IMR-90 (cell line): ENCODE results near the gene SUN1. TPM values are rescaled to one million over a fixed set of nuclear protein-coding genes. Genes with fewer than 3 reads are reported as not detected.

ENCODE experiments used
- ATAC-seq: fragments of 200-7000 bp; cut with Tn5 transposase; 2 replicates; pipeline ENCODE4 v1.9.1; 2020; ENCODE audit warnings: low read depth, mild to moderate bottlenecking, moderate library complexity
- BruUV-seq: library from RNA; stranded (reverse); fragments of 400-500 nt; replicated peaks from 2 replicates; lab custom pipeline; 2021; lab: Mats Ljungman, UMichigan
- CTCF ChIA-PET: fragments of 300-600 bp; formaldehyde crosslinking; extraction: SDS; loops from one replicate; lab custom pipeline; 2021; ENCODE audit warnings: antibody characterized with exemption; lab: Yijun Ruan, JAX
- POLR2A ChIA-PET: fragments of 300-600 bp; sonication (Branson Sonifier 250); formaldehyde crosslinking; loops from one replicate; lab custom pipeline; 2022; ENCODE audit warnings: antibody characterized with exemption; ENCODE audit not compliant: unreplicated experiment; lab: Charles Lee
- DNase-seq: peaks from one replicate; pipeline ENCODE4 v3.0.0; 2013
- H2AFZ ChIP-seq: replicated peaks from 2 replicates; pipeline ENCODE3; 2013; ENCODE audit warnings: low read length, mild to moderate bottlenecking; ENCODE audit not compliant: poor library complexity
- H2AK5ac ChIP-seq: 2 replicates; pipeline ENCODE4 v1.6.1; 2013; ENCODE audit warnings: low read depth, low read length, inconsistent platforms
- H2AK9ac ChIP-seq: replicated peaks from 2 replicates; pipeline ENCODE3; 2013; ENCODE audit warnings: mild to moderate bottlenecking, low read depth, low read length, moderate library complexity; ENCODE audit not compliant: poor library complexity
- H2BK120ac ChIP-seq: 2 replicates; pipeline ENCODE4 v1.6.1; 2013; ENCODE audit warnings: low read depth, low read length, inconsistent platforms
- H2BK15ac ChIP-seq: 3 replicates; pipeline ENCODE4 v1.6.1; 2013; ENCODE audit warnings: low read depth, low read length, inconsistent platforms
- H2BK20ac ChIP-seq: 2 replicates; pipeline ENCODE4 v1.6.1; 2013; ENCODE audit warnings: low read depth, mild to moderate bottlenecking, inconsistent platforms, low read length, moderate library complexity
- H2BK5ac ChIP-seq: 2 replicates; pipeline ENCODE4 v1.6.1; 2013; ENCODE audit warnings: mild to moderate bottlenecking, low read depth, low read length, inconsistent platforms; ENCODE audit not compliant: poor library complexity, severe bottlenecking
- H3K14ac ChIP-seq: replicated peaks from 2 replicates; pipeline ENCODE4 v1.6.1; 2013; ENCODE audit warnings: low read depth, low read length, inconsistent platforms
- H3K18ac ChIP-seq: 2 replicates; pipeline ENCODE4 v1.6.1; 2013; ENCODE audit warnings: low read depth, low read length, control low read depth
- H3K23ac ChIP-seq: 2 replicates; pipeline ENCODE4 v1.6.1; 2013; ENCODE audit warnings: low read depth, low read length, inconsistent platforms
- H3K27ac ChIP-seq: 2 replicates; pipeline ENCODE4 v1.5.1; 2013; ENCODE audit warnings: mild to moderate bottlenecking, control low read depth, low read length; ENCODE audit not compliant: insufficient read depth
- H3K27me3 ChIP-seq: 2 replicates; pipeline ENCODE4 v1.6.1; 2013; ENCODE audit warnings: low read length; ENCODE audit not compliant: control insufficient read depth, insufficient read depth
- H3K36me3 ChIP-seq: 2 replicates; pipeline ENCODE4 v1.6.1; 2013; ENCODE audit warnings: low read length, mixed read lengths; ENCODE audit not compliant: control insufficient read depth, insufficient read depth
- H3K4ac ChIP-seq: 2 replicates; pipeline ENCODE4 v1.6.1; 2013; ENCODE audit warnings: low read depth, low read length, inconsistent platforms
- H3K4me1 ChIP-seq: 2 replicates; pipeline ENCODE4 v1.6.1; 2013; ENCODE audit warnings: low read length, mixed read lengths; ENCODE audit not compliant: control insufficient read depth, insufficient read depth
- H3K4me2 ChIP-seq: 2 replicates; pipeline ENCODE4 v1.6.1; 2013; ENCODE audit warnings: low read depth, mild to moderate bottlenecking, control low read depth, low read length, moderate library complexity
- H3K4me3 ChIP-seq: 2 replicates; pipeline ENCODE4 v1.5.1; 2013; ENCODE audit warnings: low read depth, mild to moderate bottlenecking, control low read depth, low read length, moderate library complexity; ENCODE audit not compliant: insufficient read depth
- H3K56ac ChIP-seq: 2 replicates; pipeline ENCODE4 v1.6.1; 2013; ENCODE audit warnings: low read length, inconsistent platforms; ENCODE audit not compliant: insufficient read depth; ENCODE audit errors: extremely low read depth
- H3K79me1 ChIP-seq, 2 experiments: 2 replicates each; pipeline ENCODE4 v1.6.1; 2013; ENCODE audit warnings: low read length in 2 of 2, inconsistent platforms in 1 of 2, low read depth in 1 of 2
- H3K9ac ChIP-seq: 2 replicates; pipeline ENCODE4 v1.6.1; 2013; ENCODE audit warnings: low read depth, low read length, control low read depth
- H3K9me1 ChIP-seq: 2 replicates; pipeline ENCODE4 v1.6.1; 2013; ENCODE audit warnings: low read length, inconsistent platforms; ENCODE audit not compliant: insufficient read depth
- H3K9me3 ChIP-seq: 2 replicates; pipeline ENCODE4 v1.6.1; 2013; ENCODE audit warnings: low read length; ENCODE audit not compliant: control insufficient read depth, insufficient read depth
- H4K20me1 ChIP-seq: 2 replicates; pipeline ENCODE4 v1.6.1; 2013; ENCODE audit warnings: low read length, inconsistent platforms; ENCODE audit not compliant: insufficient read depth
- H4K5ac ChIP-seq: 2 replicates; pipeline ENCODE4 v1.6.1; 2013; ENCODE audit warnings: mild to moderate bottlenecking, low read depth, low read length, control low read depth
- H4K8ac ChIP-seq, 2 experiments: 2 replicates each; pipeline ENCODE4 v1.6.1; 2013; ENCODE audit warnings: low read depth in 2 of 2, low read length in 2 of 2, control low read depth in 1 of 2, inconsistent platforms in 1 of 2
- H4K91ac ChIP-seq: 2 replicates; pipeline ENCODE4 v1.6.1; 2013; ENCODE audit warnings: low read depth, low read length, inconsistent platforms; ENCODE audit not compliant: insufficient read depth
- CEBPB ChIP-seq: IDR thresholded peaks from 2 replicates; pipeline ENCODE4 v1.6.1; 2012; ENCODE audit warnings: low read depth, low read length, improper control_type of control experiment
- CTCF ChIP-seq: conservative IDR thresholded peaks from 2 replicates; pipeline ENCODE4 v1.5.1; 2012; ENCODE audit warnings: mild to moderate bottlenecking, low read depth, low read length, improper control_type of control experiment
- NFE2L2 ChIP-seq: fragments of 150-350 bp; IDR thresholded peaks from 2 replicates; pipeline ENCODE4 v1.6.1; 2016; ENCODE audit warnings: low read depth, mild to moderate bottlenecking, low read length
- RCOR1 ChIP-seq: IDR thresholded peaks from 2 replicates; pipeline ENCODE4 v1.6.1; 2012; ENCODE audit warnings: mild to moderate bottlenecking, low read length, improper control_type of control experiment; ENCODE audit not compliant: insufficient replicate concordance
- RFX5 ChIP-seq: IDR thresholded peaks from 2 replicates; pipeline ENCODE4 v1.8.0; 2012; ENCODE audit warnings: low read depth, mild to moderate bottlenecking, low read length, moderate library complexity
- WGBS, 2 experiments: methylation state at CpG; one replicate each; pipeline versions ENCODE4 v1.1.5 to v1.1.7; 2013; ENCODE audit warnings: missing lambda C conversion rate in 2 of 2; ENCODE audit not compliant: insufficient read length in 1 of 2; ENCODE audit errors: extremely low coverage in 2 of 2; 5-methylcytosine and 5-hydroxymethylcytosine counted together
- dilution Hi-C: fragments of 300-500 bp; cut with HindIII; formaldehyde crosslinking; loops from one replicate; pipeline ENCODE4 v1.14.3; 2018; ENCODE audit warnings: low sequenced_read_pairs; ENCODE audit not compliant: unreplicated experiment
- in situ Hi-C: fragments of 300-500 bp; cut with MboI; formaldehyde crosslinking; loops from 3 replicates; pipeline ENCODE4 v1.14.3; 2019; ENCODE audit warnings: low sequenced_read_pairs, inconsistent platforms, mixed read lengths
- intact Hi-C: fragments of 100-400 bp; cut with micrococcal nuclease; formaldehyde crosslinking; loops from 2 replicates; pipeline ENCODE4 v1.10.0; 2022
- polyA plus RNA-seq, 3 experiments: library from polyadenylated mRNA; depleted of rRNA; stranded (reverse); fragments of >200 nt; gene quantifications; 2 replicates each; pipeline ENCODE4 v1.2.3, GENCODE V29; 2012; ENCODE audit warnings: low replicate concordance in 1 of 3
- total RNA-seq: library from RNA; depleted of rRNA; stranded (reverse); fragments of >200 nt; gene quantifications from 2 replicates; pipeline ENCODE4 v1.2.3, GENCODE V29; 2012

Gene SUN1
- total and polyA plus RNA-seq, 2 of the 4 experiments (the other 2 are of a cell fraction), result 113 to 239 TPM

- WGBS, 2 experiments, result 81% methylated on average over 11 of the region's 32 CpGs; no CpG with 5 or more reads in 1 of the 2 experiments
- H3K14ac ChIP-seq, result no peak overlapping the region
- TF ChIP-seq RCOR1, result no peak
- TF ChIP-seq CTCF, result no peak
- no peak for TF ChIP-seq NFE2L2
- TF ChIP-seq RFX5, result no peak
- no peak for TF ChIP-seq CEBPB
- peak overlapping the region; percentile 35; the same call in 1 of the 2 replicates for H2AK5ac ChIP-seq
- no peak overlapping the region for H2BK5ac ChIP-seq
- no peak overlapping the region for H2BK20ac ChIP-seq
- H4K91ac ChIP-seq, result no peak overlapping the region
- intact Hi-C loops (no loop called here), dilution Hi-C loops (no loop called here), in situ Hi-C loops (no loop called here)
- ChIA-PET POLR2A (no interaction called here), CTCF (no interaction called here)
- H3K4me3 ChIP-seq, result no peak overlapping the region
- H3K27me3 ChIP-seq, result no peaks in the 10 kb centered on the region
- H3K79me1 ChIP-seq, result peaks cover 9 to 73% of the 10 kb centered on the region in 2 experiments
- H3K9me3 ChIP-seq, result no peaks in the 10 kb centered on the region
- H3K27ac ChIP-seq, result no peak overlapping the region
- H4K8ac ChIP-seq, result no peak overlapping the region
- BruUV-seq, result no TSS peak
- ATAC-seq (no peak), DNase-seq (no peak)
- H3K9ac ChIP-seq, result no peak overlapping the region
- no peak overlapping the region for H2BK15ac ChIP-seq
- H3K4me2 ChIP-seq, result no peak overlapping the region
- H2BK120ac ChIP-seq, result no peak overlapping the region
- no peak overlapping the region for H2AK9ac ChIP-seq
- H2AFZ ChIP-seq, result no peak overlapping the region
- H3K36me3 ChIP-seq, result peaks cover 3% of the 10 kb centered on the region
- H3K4ac ChIP-seq, result no peak overlapping the region; the same call in 1 of the 2 replicates
- no peak overlapping the region for H4K5ac ChIP-seq
- peaks cover 40% of the 10 kb centered on the region for H3K9me1 ChIP-seq
- no peak overlapping the region for H3K56ac ChIP-seq
- H3K18ac ChIP-seq, result no peak overlapping the region
- no peak overlapping the region for H3K23ac ChIP-seq
- H4K20me1 ChIP-seq, result peaks cover 56% of the 10 kb centered on the region
- peaks cover 19% of the 10 kb centered on the region for H3K4me1 ChIP-seq
These were observed 9.5 kb upstream of the SUN1 start for GRCh38 chr7:822692-823276.
